H1 (cell line): ENCODE measurements around the gene ZCCHC3. TPM values are rescaled to one million over a fixed set of nuclear protein-coding genes. Genes with fewer than 3 reads are reported as not detected.

Experiments used
- CTCF ChIA-PET: fragments of 300-600 bp; sonication (Branson Sonifier 250); formaldehyde crosslinking; loops from one replicate; lab custom pipeline; 2021; ENCODE audit not compliant: partially characterized antibody; lab: Charles Lee
- POLR2A ChIA-PET: fragments of 300-600 bp; sonication (Branson Sonifier 250); formaldehyde crosslinking; loops from one replicate; lab custom pipeline; 2021; ENCODE audit warnings: inconsistent platforms; ENCODE audit not compliant: partially characterized antibody; lab: Charles Lee
- DNase-seq, 2 experiments: peaks; one replicate each; pipeline versions ENCODE4 v3.0.0 to v3.0.0-alpha.2; 2010 to 2022; ENCODE audit warnings: low spot score in 2 of 2, low read depth in 1 of 2, mixed read lengths in 1 of 2
- FAIRE-seq: peaks from 2 replicates; lab custom pipeline; 2011; peaks lifted over from hg19 to GRCh38; lab: Jason Lieb, UNC
- H2AFZ ChIP-seq: 2 replicates; pipeline ENCODE4 v1.8.1; 2012; ENCODE audit warnings: low read length, inconsistent platforms
- H2AK5ac ChIP-seq: 2 replicates; pipeline ENCODE4 v1.6.1; 2013; ENCODE audit warnings: low read depth, low read length
- H2BK120ac ChIP-seq: replicated peaks from 2 replicates; pipeline ENCODE3; 2013; ENCODE audit warnings: low read depth, low read length, inconsistent platforms
- H2BK12ac ChIP-seq: 2 replicates; pipeline ENCODE4 v1.6.1; 2013; ENCODE audit warnings: low read depth, low read length
- H2BK15ac ChIP-seq: 2 replicates; pipeline ENCODE4 v1.6.1; 2013; ENCODE audit warnings: low read length
- H2BK20ac ChIP-seq: 2 replicates; pipeline ENCODE4 v1.6.1; 2013; ENCODE audit warnings: low read length
- H2BK5ac ChIP-seq: 2 replicates; pipeline ENCODE4 v1.6.1; 2013; ENCODE audit warnings: low read depth, low read length
- H3K14ac ChIP-seq: 2 replicates; pipeline ENCODE4 v1.6.1; 2013; ENCODE audit warnings: inconsistent platforms; ENCODE audit not compliant: insufficient read length
- H3K18ac ChIP-seq: 2 replicates; pipeline ENCODE4 v1.6.1; 2013; ENCODE audit warnings: low read length; ENCODE audit errors: extremely low read depth
- H3K23ac ChIP-seq: 2 replicates; pipeline ENCODE4 v1.6.1; 2013; ENCODE audit warnings: inconsistent platforms; ENCODE audit not compliant: insufficient read length
- H3K23me2 ChIP-seq: 2 replicates; pipeline ENCODE4 v1.6.1; 2013; ENCODE audit warnings: low read depth, low read length
- H3K27ac ChIP-seq: 2 replicates; pipeline ENCODE4 v1.6.1; 2011; ENCODE audit warnings: low read depth, low read length, inconsistent platforms
- H3K27me3 ChIP-seq, 4 experiments: replicated peaks in 1 of 4; 1 replicate in 1 of 4; 2 replicates in 3 of 4; pipeline versions ENCODE4 v1.6.1 to v1.8.1; 2011 to 2013; ENCODE audit warnings: low read length in 3 of 4, mild to moderate bottlenecking in 3 of 4, inconsistent platforms in 2 of 4, mixed read lengths in 2 of 4, moderate library complexity in 1 of 4; ENCODE audit not compliant: control insufficient read depth in 3 of 4, insufficient read depth in 3 of 4; ENCODE audit errors: extremely low read depth in 1 of 4
- H3K36me3 ChIP-seq, 4 experiments: 2 replicates each; pipeline versions ENCODE4 v1.6.1 to v1.8.1; 2011 to 2013; ENCODE audit warnings: mild to moderate bottlenecking in 4 of 4, low read length in 3 of 4, moderate library complexity in 2 of 4, control low read depth in 1 of 4, inconsistent platforms in 1 of 4; ENCODE audit not compliant: insufficient read depth in 4 of 4, control insufficient read depth in 2 of 4
- H3K4ac ChIP-seq: replicated peaks from 2 replicates; pipeline ENCODE3; 2013; ENCODE audit warnings: low read length, low read depth, mixed read lengths, inconsistent platforms; ENCODE audit not compliant: insufficient read length
- H3K4me1 ChIP-seq, 4 experiments: replicated peaks in 1 of 4; 1 replicate in 1 of 4; 2 replicates in 3 of 4; pipeline versions ENCODE4 v1.6.1 to v1.8.1; 2011 to 2013; ENCODE audit warnings: low read length in 3 of 4, inconsistent platforms in 2 of 4, mixed read lengths in 1 of 4; ENCODE audit not compliant: insufficient read depth in 4 of 4, control insufficient read depth in 3 of 4
- H3K4me2 ChIP-seq, 2 experiments: 2 replicates each; pipeline versions ENCODE4 v1.6.1 to v1.8.1; 2011 to 2013; ENCODE audit warnings: low read depth in 2 of 2, low read length in 2 of 2, control low read depth in 1 of 2, inconsistent platforms in 1 of 2, mild to moderate bottlenecking in 1 of 2; ENCODE audit not compliant: insufficient read depth in 1 of 2
- H3K4me3 ChIP-seq, 4 experiments: fragments of 200-600, 300-600 bp in 1 of 4; sonication (generic), shearing (Covaris generic), sonication (Bioruptor Twin) in 1 of 4; 2 replicates each; pipeline versions ENCODE4 v1.5.1 to v1.8.1; 2011 to 2016; ENCODE audit warnings: low read length in 4 of 4, low read depth in 3 of 4, control low read depth in 2 of 4, inconsistent platforms in 2 of 4, mild to moderate bottlenecking in 2 of 4, mixed read lengths in 1 of 4, moderate library complexity in 1 of 4; ENCODE audit not compliant: insufficient read depth in 2 of 4; ENCODE audit errors: extremely low read depth in 1 of 4
- H3K56ac ChIP-seq: replicated peaks from 2 replicates; pipeline ENCODE3; 2013; ENCODE audit warnings: low read depth, mild to moderate bottlenecking, mixed read lengths, low read length, inconsistent platforms; ENCODE audit not compliant: insufficient read length
- H3K79me1 ChIP-seq: 2 replicates; pipeline ENCODE4 v1.6.1; 2013; ENCODE audit warnings: low read depth, low read length, control low read depth
- H3K79me2 ChIP-seq, 2 experiments: 2 replicates each; pipeline versions ENCODE4 v1.6.1 to v1.8.1; 2012 to 2013; ENCODE audit warnings: low read length in 2 of 2, mild to moderate bottlenecking in 2 of 2, inconsistent platforms in 1 of 2; ENCODE audit not compliant: insufficient read depth in 2 of 2, control insufficient read depth in 1 of 2
- H3K9ac ChIP-seq, 4 experiments: replicated peaks in 1 of 4; 1 replicate in 1 of 4; 2 replicates in 3 of 4; pipeline versions ENCODE4 v1.6.1 to v1.8.1; 2011 to 2013; ENCODE audit warnings: low read depth in 3 of 4, low read length in 3 of 4, control low read depth in 2 of 4, mild to moderate bottlenecking in 2 of 4, moderate library complexity in 2 of 4, inconsistent platforms in 1 of 4; ENCODE audit errors: extremely low read depth in 1 of 4
- H3K9me3 ChIP-seq, 2 experiments: 2 replicates each; pipeline versions ENCODE4 v1.6.1 to v1.8.1; 2012 to 2013; ENCODE audit warnings: mild to moderate bottlenecking in 2 of 2, moderate library complexity in 2 of 2, control low read depth in 1 of 2, inconsistent platforms in 1 of 2, low read depth in 1 of 2, low read length in 1 of 2, mixed read lengths in 1 of 2; ENCODE audit not compliant: insufficient read depth in 2 of 2
- H4K20me1 ChIP-seq, 2 experiments: replicated peaks in 1 of 2; 2 replicates each; pipeline versions ENCODE3 to v1.8.1; 2011 to 2013; ENCODE audit warnings: inconsistent platforms in 2 of 2, low read length in 2 of 2, mild to moderate bottlenecking in 1 of 2; ENCODE audit not compliant: insufficient read depth in 2 of 2, control insufficient read depth in 1 of 2
- H4K5ac ChIP-seq: 2 replicates; pipeline ENCODE4 v1.6.1; 2013; ENCODE audit warnings: low read length, low read depth, mixed read lengths, inconsistent platforms; ENCODE audit not compliant: insufficient read length
- H4K8ac ChIP-seq: 2 replicates; pipeline ENCODE4 v1.8.0; 2013; ENCODE audit warnings: mild to moderate bottlenecking, moderate library complexity, low read length, inconsistent platforms; ENCODE audit not compliant: insufficient read depth; ENCODE audit errors: extremely low read depth
- H4K91ac ChIP-seq: replicated peaks from 2 replicates; pipeline ENCODE3; 2013; ENCODE audit warnings: low read length, mixed read lengths, inconsistent platforms; ENCODE audit not compliant: insufficient read length
- CTCF ChIP-seq, 3 experiments: IDR thresholded peaks; 1 replicate in 2 of 3; 2 replicates in 1 of 3; pipeline versions ENCODE4 v1.5.1 to v1.6.1; 2011; ENCODE audit warnings: low read length in 3 of 3, mild to moderate bottlenecking in 3 of 3, inconsistent platforms in 2 of 3, low read depth in 1 of 3, moderate library complexity in 1 of 3; ENCODE audit not compliant: insufficient read depth in 1 of 3; ENCODE audit errors: control extremely low read depth in 1 of 3
- E2F6 ChIP-seq: IDR thresholded peaks from 2 replicates; pipeline ENCODE4 v1.6.1; 2012; ENCODE audit warnings: inconsistent platforms
- HDAC2 ChIP-seq, 2 experiments: fragments of 300-600 bp in 1 of 2; sonication (generic) in 1 of 2; IDR thresholded peaks; 2 replicates each; pipeline ENCODE4 v1.6.1; 2011 to 2012; ENCODE audit warnings: low read depth in 2 of 2, low read length in 2 of 2, mild to moderate bottlenecking in 2 of 2, moderate library complexity in 2 of 2, borderline replicate concordance in 1 of 2, inconsistent platforms in 1 of 2
- KDM4A ChIP-seq: IDR thresholded peaks from one replicate; pipeline ENCODE4 v1.7.1; 2012; ENCODE audit warnings: low read depth, mild to moderate bottlenecking, moderate library complexity, low read length, inconsistent platforms; ENCODE audit not compliant: severe bottlenecking
- POLR2A ChIP-seq, 2 experiments: IDR thresholded peaks; 1 replicate in 1 of 2; 2 replicates in 1 of 2; pipeline ENCODE4 v1.6.1; 2011; ENCODE audit warnings: low read depth in 2 of 2, low read length in 2 of 2, mild to moderate bottlenecking in 2 of 2; ENCODE audit errors: control extremely low read depth in 1 of 2
- WGBS, 2 experiments: shearing (Covaris generic) in 1 of 2; methylation state at CpG; one replicate each; pipeline versions ENCODE4 v1.1.6 to v1.1.7; 2013 to 2015; ENCODE audit warnings: low lambda C conversion rate in 2 of 2, mixed read lengths in 2 of 2, inconsistent platforms in 1 of 2, low coverage in 1 of 2, missing lambda C conversion rate in 1 of 2; ENCODE audit not compliant: insufficient replicate concordance in 2 of 2, insufficient coverage in 1 of 2, insufficient read length in 1 of 2; ENCODE audit errors: extremely low coverage in 1 of 2, missing lambda C conversion rate in 1 of 2; 5-methylcytosine and 5-hydroxymethylcytosine counted together
- polyA plus RNA-seq, 7 experiments: library from polyadenylated mRNA; depleted of rRNA in 3 of 7; stranded (reverse) in 5 of 7; unstranded in 2 of 7; fragments of >200 nt in 5 of 7; fragments of 200-250 nt in 2 of 7; gene quantifications; 1 replicate in 5 of 7; 2 replicates in 1 of 7; 4 replicates in 1 of 7; pipeline versions ENCODE4 v1.2.1 to v1.2.3, GENCODE V29; 2011 to 2013; ENCODE audit warnings: missing spikeins in 2 of 7, mixed read lengths in 2 of 7
- total RNA-seq: library from RNA; stranded (reverse); fragmentation: NEBNext Ultra II Directional; extraction: Animal tissue kit (Norgen Biotek cat#: 25700); gene quantifications from 2 replicates; pipeline ENCODE4 v1.2.1, GENCODE V29; 2021

Gene ZCCHC3
- total and polyA plus RNA-seq, 2 of the 8 experiments (the other 6 are each of a cell fraction or from before 2014, with no cell fraction given) = 33.7 to 52.4 TPM

- H3K18ac ChIP-seq = no peak overlapping the region; the same call in 1 of the 2 replicates
- H3K23me2 ChIP-seq = no peaks in the 10 kb centered on the region; the same call in 1 of the 2 replicates
- H2BK20ac ChIP-seq = 0 out of 2 replicates have a peak overlapping the region, but pooled peaks have one; percentile 82
- DNase-seq = peak in 1 of 2 experiments; percentile 61
- no peak overlapping the region; the same call in 1 of the 2 replicates for H2BK12ac ChIP-seq
- H3K27me3 ChIP-seq = peaks cover 0 to 2% (median under 1%) of the 10 kb centered on the region in 4 experiments; a peak in 2 of 7 replicates
- H4K5ac ChIP-seq = no peak overlapping the region
- H3K27ac ChIP-seq = no peak overlapping the region
- H3K79me2 ChIP-seq = no peaks in the 10 kb centered on the region
- H4K20me1 ChIP-seq = peaks cover 2 to 9% of the 10 kb centered on the region in 2 experiments
- H3K4me3 ChIP-seq = peak overlapping the region; percentile 4 to 47 (median 20); a peak in 6 of 8 replicates
- ChIA-PET CTCF (interaction anchor here (0.8 to 6.7 kb wide), 14 partner anchors 9 to 67 kb away, joined by 3 to 63 read pairs (median 6); no protein-coding TSS in a partner anchor), POLR2A (interaction anchor here (1.1 to 6.1 kb wide), 8 partner anchors 11 to 66 kb away, joined by 3 to 61 read pairs (median 8); partner anchors contain the start of genes SOX12 and ZCCHC3)
- H4K91ac ChIP-seq = no peak overlapping the region
- H3K4ac ChIP-seq = no peak overlapping the region
- H3K56ac ChIP-seq = no peak overlapping the region
- 33% methylated on average over 26 of the region's 88 CpGs; no CpG with 5 or more reads in 1 of the 2 experiments for WGBS, 2 experiments
- no peak for FAIRE-seq
- peaks cover 0 to 4% (median 4%) of the 10 kb centered on the region in 4 experiments; a peak in 4 of 7 replicates for H3K4me1 ChIP-seq
- no peak overlapping the region for H2AK5ac ChIP-seq
- no peak overlapping the region for H2AFZ ChIP-seq
- no peaks in the 10 kb centered on the region for H3K9me3 ChIP-seq
- peak overlapping the region; percentile 92; the same call in 1 of the 2 replicates for H4K8ac ChIP-seq
- H3K9ac ChIP-seq = no peak overlapping the region; a peak in 1 of 7 replicates
- 0 out of 2 replicates have a peak overlapping the region, but pooled peaks have one; percentile 44 for H2BK5ac ChIP-seq
- peaks cover 8 to 24% (median 15%) of the 10 kb centered on the region in 4 experiments; a peak in 7 of 8 replicates for H3K36me3 ChIP-seq
- no peak overlapping the region for H3K23ac ChIP-seq
- H3K4me2 ChIP-seq = peak overlapping the region; percentile 65 to 68
- H3K79me1 ChIP-seq = no peaks in the 10 kb centered on the region; the same call in 1 of the 2 replicates
- no peak overlapping the region for H2BK15ac ChIP-seq
- H2BK120ac ChIP-seq = no peak overlapping the region
- no peak overlapping the region for H3K14ac ChIP-seq
- TF ChIP-seq E2F6 = peak; percentile 72
- no peak for TF ChIP-seq HDAC2 (IDR thresholded peaks at IDR 0.05; ENCODE audit: borderline replicate concordance in 1 of 2, low read depth in 2 of 2, low read length in 2 of 2)
- no peak for TF ChIP-seq POLR2A (IDR thresholded peaks at IDR 0.05; ENCODE audit: control extremely low read depth in 1 of 2, low read depth in 2 of 2, low read length in 2 of 2)
- peak; percentile 59 for TF ChIP-seq KDM4A
- peak in 2 of 3 experiments; percentile 51 to 63; a peak in 3 of 4 replicates for TF ChIP-seq CTCF (IDR thresholded peaks at IDR 0.05; ENCODE audit: control extremely low read depth in 1 of 3, insufficient read depth in 1 of 3, low read depth in 1 of 3, low read length in 3 of 3)
These were observed 18.5 kb upstream of the ZCCHC3 start for GRCh38 chr20:278607-279571.
